SHP77 treated with DMSO at 0.1 percent for 48 hours (cell line): Measurements from ENCODE around the gene TPCN1.
"Not testable (repeated sequence)": the region's sequence is repeated elsewhere in the genome, so short reads cannot be mapped to it uniquely, and the experiment has no call there.

ENCODE experiments used
- DNase-seq: peaks from one replicate; lab custom pipeline; 2025; lab: John Stamatoyannopoulos, UW

TPCN1 gene

DNA sequence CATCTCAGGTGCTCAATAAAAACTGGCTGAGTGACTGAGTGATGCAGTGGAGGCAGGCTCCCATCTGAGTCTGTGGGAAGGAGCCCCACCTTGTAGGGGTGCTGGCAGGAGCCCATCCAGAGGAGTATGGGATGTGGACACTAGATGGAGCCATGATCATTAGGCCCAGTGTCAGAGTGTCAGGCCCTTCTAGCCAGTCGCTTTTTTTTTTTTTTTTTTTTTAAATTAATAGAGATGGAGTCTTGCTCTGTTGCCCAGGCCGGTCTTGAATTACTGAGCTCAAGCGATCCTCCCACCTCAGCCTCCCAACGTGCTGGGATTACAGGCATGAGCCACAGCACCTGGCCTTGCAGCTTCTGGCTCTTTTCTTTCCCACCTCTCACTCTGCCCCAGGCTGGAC, 24.3 kb upstream of the TPCN1 start:
- peak; percentile 58 for DNase-seq

DNA sequence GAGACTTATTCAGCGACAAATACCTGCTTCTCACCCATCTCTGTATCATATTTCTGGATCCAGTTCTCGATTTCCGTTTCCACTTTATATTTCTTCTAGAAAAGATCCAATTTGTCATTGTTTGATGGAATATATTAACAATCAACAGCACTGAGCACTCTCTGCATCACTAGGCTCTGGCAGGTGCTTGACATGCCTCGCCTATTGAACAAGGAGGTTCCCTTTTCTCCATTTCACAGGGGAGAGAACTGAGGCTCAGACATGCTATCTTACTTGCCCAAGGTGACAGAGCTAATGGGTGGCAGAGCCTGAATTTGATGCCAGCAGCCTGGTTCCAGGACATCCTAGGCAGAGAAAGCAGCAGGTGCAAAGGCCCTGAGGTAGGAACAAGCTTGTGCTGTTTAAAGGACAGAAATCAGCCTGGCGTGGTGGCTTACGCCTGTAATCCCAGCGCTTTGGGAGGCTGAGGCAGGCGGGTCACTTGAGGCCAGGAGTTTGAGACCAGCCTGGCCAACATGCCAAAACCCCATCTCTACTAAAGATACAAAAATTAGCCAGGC, 23.7 kb upstream of the TPCN1 start:
- DNase-seq: no peak

DNA sequence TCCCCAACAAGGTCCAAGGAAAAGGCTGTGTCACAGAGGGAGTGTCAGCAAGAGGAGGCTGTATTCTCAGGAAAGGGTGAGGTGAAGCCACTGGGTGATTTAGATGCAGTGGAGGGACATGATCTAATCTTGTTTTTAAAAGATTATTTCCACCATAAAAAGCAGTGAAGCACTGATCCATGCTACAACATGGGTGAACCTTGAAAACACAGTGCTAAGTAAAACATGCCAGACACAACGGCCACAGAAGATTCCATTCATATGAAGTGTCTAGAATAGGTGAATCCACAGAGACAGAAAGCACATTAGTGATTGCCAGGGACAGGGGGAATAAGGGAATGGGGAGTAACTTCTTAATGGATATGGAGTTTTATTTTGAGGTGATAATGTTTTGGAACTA, 23.0 kb upstream of the TPCN1 start:
- DNase-seq: no peak

DNA sequence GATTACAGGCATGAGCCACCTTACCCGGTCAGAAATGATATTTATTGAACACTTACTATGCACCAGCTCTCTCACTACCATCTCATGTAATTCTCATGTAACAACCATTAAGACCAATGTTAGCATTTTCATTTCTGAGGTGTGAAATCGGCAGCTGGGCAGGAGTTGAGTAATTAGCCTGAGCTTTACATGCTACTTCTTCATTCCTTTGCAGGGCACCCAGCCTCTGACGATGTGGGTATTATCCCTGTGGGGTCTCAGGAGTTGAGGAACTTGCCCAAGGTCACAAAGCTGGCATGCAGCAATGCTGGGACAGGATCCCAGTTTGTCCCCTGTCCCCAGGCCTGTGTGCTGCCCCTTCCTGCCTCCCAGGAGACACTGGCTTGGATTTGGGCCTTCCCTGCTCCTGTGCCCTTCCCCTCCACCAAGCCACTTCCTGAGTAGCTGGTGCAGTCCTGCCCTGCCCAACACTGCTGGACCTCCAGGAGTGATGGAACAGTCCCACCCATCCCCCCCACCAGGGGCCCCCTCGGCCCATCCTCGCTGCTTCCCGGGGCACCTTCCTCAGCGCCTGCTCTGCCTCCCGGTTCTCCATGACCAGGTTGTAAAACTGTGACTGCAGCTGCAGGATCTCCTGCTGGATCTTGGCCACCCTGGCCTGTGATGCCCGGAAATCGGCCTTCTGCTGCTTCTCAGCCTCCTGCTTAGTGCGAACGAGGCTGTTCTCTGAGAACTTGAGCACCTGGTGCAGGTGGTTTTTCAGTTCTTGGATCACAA, 21.1 kb upstream of the TPCN1 start:
- DNase-seq: no peak

DNA sequence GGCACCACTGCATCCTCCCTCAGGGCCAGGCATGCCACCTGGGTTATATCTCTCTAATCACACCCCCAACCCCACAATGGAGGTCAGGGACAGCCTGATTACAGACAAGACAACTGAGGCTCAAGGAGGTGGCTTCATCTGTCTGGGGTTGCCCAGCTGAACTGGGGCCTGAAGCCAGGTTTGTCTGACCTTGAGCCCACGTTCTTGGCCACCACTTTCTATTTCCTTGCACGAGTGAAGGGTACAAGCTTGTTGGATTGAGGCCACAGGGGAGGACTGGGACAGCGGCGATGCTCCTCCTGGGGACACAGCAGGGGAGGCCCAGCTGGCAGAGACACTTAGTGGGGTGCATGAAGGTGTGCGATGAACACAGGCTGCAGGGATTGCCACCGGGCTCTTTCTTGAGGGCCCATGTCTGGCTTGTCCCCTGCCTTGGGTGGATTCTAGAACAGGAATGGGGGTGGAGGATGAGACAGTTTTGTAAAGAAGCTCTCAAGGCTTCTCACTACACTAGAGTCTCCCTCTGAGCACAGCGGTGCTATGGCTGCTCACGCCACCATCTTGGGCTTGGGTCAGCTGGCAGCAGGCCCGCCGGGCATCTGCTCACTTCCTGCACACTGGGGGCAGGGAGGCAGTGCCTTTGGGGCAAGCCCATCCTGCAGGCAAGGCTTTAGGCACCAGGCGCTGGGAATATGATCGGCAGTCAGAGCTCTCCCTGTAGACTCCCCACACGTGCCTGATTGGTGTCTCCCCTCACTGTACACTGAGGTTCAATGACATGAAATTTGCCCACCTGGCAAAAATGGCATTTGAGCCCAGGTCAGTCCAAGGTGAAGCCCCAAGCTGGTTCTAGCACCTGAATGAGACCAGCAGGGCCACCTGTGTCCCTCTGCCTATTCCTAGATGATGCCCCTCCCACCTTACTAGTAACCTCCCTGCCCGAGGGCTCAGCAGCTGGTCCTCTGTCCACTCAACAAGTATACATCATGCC, 19.8 kb upstream of the TPCN1 start:
- DNase-seq: no peak

DNA sequence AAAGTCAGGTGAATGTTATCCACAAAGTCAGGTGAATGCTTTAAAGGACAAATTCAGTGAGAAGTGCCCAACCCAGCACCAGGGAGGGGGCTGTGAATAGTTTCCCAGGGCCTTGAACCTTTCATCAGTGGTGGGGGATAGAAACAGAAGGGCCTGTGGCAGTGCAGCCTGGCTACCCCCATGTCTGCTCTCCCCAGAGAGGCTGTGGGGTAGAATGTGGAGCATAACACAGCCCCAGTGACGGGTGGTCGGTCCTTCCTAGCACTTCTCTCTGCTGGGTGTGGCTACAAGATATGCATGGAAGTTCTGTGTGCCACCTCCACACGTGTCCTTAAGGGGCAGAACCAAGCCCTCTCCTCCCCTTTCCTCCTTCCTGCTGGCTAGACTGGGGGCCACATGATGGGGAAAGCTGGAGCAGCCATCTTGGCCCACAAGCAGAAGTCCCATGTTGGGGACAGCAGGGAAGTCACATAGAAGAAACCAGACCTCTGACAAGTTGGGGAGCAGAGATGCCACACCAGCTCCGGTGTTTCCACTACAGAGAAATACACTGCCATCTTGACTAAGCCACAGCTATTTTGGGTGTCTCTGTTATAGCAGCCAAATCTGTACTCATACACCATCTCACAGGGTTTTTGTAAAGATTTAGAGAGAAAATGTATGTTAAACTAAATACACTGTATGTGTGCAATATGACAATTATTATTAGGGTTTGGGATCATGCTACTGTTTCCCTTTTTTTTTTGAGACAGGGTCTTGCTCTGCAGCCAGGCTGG, 18.8 kb upstream of the TPCN1 start:
- DNase-seq: no peak

DNA sequence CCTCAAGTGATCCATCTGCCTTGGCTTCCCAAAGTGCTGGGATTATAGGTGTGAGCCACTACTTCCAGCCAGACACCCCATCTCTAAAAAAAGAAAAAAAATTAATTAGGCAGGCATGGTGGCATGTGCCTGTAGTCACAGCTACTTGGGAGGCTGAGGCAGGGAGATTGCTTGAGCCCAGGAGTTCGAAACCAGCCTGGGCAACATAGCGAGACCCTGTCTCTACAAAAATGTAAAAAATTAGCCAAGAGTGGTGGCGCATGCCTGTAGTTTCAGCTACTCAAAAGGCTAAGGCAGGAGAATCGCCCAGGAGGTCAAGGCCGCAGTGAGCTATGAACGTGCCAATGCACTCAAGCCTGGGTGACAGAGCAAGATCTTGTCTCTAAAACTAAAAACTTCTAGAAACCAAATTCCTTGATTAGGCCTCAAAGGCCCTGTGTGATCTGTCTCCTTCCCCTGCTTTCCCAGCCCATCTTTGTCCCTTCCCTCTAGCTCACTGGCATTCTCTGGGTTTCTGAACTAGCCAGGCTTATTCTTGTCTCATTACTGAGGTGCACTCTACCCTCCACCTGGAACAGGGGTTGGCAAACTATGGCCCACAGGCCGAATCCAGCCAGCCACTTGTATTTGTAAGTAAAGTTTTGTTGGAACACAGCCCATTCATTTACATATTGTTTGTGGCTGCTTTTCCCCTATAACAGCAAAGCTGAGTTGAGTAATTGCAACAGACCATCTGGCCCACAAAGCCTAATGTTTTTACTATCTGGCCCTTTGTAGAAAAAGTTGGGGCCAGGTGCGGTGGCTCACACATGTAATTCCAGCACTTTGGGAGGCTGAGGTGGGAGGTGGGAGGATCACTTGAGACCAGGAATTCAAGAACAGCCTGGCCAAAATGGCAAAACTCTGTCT, 17.2 kb upstream of the TPCN1 start:
- DNase-seq: no peak

DNA sequence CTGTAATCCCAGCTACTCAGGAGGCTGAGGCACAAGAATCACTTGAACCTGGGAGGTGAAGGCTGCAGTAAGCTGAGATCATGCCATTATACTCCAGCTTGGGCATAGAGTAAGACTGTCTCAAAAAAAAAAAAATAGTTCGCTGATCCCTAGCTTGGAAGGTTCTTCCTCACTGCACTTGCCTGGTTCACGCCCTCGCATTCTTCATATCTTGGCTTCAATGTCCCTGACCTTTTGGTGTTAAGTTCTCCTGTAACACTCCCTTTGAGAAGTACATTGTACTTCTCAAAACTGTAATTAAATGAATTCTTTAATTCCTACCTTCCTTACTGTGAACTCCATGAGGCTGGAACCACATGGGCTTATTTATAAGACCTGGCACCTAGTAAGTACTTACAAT, 16.5 kb upstream of the TPCN1 start:
- no peak for DNase-seq

DNA sequence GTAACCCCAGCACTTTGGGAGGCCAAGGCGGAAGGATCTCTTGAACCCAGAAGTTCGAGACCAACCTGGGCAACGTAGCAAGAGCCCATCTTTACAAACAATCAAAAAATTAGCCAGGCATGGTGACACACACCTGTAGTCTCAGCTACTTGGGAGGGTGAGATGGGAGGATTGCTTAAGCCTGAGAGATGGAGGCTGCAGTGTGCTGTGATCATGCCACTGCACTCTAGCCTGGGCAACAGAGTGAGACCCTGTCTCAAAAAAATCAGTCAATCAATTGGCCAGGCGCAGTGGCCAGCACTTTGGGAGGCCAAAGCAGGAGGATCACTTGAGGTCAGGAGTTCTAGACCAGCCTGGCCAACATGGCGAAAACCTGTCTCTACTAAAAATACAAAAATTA, 14.5 kb upstream of the TPCN1 start:
- DNase-seq: not testable (repeated sequence)

DNA sequence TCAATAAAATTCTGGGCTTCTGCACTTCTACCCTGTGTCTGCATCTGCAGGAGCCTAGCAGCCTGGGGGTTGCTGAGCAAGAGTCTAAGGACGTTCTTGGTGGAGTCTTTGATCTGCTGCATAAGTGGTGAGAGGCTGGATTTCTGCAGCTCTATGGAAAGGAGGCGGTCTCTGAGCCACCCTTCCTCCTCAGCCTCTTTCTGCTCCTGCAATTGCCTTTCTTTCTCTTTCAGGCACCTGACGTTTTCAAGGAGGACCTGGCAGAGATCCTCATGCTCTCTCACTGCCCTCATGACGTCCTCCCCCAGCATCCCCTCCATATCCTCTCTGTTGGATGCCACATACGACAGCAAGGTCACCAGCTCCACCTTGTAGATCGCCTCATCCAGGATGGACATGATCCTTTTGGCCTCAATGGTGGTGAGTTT, 13.6 kb upstream of the TPCN1 start:
- DNase-seq: no peak

DNA sequence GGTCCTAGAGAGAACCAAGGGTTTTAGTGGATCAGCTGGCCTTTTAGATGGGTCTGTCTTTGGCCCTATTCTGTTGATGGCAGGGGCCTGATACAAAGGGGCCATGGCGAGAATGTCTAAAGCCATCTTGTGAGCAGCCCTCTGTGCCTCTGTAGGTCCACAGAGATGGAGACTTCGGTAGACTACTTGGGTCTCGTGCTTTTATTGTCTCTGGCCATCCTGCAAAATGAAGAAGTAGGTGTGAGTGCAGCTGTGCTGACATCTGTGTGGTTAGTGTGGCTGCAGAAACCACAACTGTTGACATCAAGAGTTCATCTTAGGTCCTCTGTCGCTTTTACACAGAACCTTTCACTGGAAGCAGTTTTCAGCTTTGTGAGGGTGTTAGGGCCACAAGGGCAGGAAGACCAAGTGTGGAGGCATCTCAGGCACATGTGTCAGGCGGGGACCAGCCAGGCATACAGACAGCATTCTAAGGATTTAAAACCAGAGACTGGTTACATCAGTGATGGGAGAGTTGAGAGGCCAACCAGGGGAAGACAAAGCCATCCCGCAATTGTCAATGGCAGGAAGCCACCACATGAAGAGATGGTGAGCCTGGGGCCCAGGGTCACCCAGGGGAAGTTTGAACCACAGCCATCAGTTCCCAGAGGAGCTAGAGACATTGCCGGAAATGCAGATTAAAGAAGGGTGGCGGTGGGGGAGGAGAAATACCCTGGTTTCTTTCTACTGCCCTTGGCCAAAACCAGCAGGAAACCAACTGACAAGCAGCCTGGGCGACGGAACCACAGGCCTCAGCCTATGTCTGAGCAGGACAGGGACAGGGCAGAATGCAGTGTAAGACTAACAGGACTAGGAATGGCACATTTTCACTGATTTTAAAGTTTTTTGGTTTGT, 13.0 kb upstream of the TPCN1 start:
- no peak for DNase-seq

DNA sequence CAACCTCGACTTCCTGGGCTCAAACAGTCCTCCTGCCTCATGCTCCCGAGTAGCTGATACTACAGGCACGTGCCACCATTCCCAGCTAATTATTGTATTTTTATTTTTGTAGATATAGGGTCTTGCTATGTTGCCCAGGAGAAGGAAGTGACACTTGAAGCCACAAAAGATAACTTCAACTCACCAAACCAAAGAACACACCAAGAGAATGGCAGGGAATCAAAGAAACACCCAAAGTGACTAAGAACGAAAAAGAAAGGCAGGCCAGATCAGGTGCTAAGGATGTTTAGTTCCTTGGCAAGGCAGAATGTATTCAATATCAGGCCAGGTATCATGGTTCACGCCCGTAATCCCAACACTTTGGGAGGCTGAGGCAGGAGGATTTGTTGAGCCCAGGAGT, 10.1 kb upstream of the TPCN1 start:
- DNase-seq: no peak

DNA sequence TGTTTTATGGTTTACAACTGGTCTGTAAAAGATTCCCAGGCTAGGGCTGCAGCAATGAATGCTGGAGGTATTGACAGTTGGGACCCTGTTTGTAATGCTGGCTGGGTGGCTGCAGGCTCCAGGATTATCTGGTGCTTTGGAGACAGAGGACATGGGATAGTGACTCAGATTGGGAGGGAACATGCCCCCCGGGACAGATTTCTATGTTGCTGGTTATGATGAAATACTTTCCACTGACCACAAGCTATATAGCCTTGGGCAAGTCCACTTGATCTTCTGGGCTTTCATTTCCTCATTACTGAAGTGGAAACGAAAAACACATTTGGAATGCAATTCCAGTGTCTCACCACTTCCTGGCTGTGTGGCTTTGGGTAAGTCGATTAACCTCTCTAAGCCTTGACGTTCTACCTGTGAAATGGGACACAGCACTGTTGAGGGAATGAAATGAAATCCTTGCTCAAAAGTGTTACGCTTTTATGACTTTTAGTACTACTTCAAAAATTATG, 6.3 kb upstream of the TPCN1 start:
- DNase-seq: no peak

DNA sequence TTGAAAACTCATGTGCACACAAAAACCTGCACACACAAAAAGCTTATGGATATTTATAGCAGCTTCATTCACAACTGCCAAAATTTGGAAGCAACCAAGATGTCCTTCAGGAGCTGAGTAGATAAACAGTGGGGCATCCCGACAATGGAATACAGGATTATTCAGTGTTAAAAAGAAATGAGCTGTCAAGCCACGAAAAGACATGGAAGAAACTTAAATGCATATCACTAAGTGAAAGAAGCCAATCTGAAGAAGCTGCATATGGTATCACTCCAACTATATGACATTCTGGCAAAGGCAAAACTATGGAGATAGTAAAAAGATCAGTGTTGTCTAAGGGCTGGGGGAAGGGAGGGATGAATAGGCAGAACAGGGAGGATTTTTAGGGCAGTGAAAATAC, 5.2 kb upstream of the TPCN1 start:
- DNase-seq: no peak

DNA sequence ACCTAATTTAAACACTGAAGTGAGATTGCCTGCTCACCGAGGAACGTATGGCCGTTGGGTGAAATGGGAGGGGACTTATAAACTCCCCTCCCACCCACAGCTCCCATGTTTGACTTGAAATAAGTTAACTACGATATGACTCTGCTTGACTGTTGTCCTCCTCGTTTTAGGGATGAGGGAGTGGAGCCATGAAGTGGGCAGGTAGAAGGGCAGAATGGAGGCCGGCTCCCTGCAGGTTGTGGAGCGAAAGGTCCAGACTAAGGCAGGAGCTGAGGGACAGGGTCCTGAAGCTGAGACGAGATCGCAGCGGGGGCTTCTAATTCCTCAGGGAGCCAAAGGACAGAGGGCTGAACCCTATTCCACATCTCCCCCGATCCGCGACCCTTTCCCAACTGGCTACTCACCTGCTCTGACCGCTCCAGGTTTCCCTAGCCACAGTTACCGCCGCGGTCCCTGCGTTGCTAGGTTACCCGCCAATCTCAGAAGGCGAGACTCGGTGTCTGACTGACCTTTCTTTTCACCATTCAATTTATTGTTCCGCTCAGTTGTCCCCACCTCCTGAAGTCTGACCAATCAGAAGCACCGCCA, 577 bp upstream of the TPCN1 start:
- DNase-seq: no peak

DNA sequence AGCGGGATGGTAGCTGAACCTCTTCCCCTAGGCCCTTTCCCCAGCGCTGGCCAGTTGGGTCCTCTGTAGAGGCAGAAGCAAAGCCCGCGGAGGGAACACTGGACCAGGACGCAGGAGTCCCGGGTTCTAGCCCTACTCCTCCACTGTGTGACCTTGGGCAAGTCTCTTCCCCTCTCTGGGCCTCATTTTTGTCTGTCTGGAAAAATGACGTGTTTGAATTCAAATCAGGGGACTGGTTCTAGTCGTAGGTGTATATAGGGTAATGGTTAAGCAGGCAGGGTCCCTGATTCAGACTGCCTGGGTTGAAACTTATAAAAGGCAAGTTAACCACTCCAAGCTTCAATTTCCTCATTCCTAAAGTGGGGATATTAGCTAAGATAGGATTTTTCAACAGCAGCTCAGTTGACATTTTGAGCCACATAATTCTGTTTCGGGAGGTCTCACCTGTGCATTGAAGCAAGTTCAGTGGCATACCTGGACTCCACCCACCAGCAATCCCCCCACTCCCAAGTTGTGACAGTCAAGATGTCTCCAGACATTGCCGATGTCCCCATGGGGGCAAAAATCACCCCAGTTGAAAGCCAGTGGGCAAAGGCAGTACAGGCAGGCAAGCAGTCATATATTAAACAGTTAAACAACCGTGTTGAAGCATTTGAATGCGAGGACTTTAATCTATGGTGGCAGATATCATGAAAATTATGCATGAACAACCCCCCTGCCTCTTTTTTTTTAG, 899 bp downstream of the TPCN1 start:
- no peak for DNase-seq

DNA sequence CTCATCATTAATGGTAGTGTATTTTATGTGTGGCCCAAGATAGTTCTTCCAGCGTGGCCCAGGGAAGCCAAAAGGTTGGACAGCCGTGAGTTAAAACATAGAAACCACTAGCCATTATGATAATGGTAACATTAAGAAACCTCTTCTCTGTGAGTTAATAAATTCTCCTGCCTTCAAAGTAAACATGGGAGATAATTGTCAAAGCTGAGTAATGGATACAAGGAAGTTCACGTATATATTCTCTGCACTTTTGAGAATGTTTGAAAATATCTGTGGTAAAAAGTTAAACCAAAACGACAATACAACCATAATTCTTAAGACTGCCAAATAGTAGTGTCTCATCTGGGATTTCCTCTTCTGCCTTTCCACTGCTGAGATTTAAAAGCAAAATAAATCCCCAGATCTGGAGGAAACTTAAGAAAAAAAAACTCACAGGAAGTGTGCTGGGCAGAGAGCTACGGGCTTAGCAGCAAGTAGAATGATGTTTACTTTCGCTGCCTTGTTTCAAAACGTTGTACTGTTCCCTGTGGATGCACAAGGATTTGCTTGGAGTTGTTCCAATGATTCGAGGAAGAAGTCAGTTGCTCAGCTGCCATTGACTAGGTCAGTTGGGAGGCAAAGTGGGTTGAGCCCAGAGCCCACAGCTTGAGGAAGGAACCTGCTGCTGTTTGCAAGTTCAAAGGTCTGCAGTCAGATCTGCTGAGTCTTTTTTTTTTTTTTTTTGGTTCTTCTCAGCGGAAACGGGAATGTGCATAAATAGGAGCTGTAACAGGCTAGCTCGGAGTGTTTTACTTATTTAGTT, 1.7 kb downstream of the TPCN1 start:
- DNase-seq: peak; percentile 84

DNA sequence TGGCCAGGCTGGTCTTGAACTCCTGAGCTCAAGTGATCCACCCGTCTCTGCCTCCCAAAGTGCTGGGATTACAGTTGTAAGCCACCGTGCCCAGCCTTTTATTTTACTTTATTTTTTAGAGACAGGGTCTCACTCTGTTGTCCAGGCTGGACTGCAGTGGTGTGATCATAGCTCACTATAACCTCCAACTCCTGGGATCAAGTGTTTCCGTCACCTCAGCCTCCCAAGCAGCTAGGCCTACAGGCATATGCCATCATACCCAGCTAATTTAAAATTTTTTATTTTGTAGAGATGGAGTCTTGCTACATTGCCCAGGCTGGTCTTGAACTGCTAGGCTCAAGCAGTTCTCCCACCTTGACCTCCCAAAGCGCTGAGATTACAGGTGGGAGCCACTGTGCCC, 3.7 kb downstream of the TPCN1 start:
- no peak for DNase-seq
